Iris pigment epithelial cell (primary cell): ENCODE data around the gene PPFIA4.
A peak's percentile ranks its signal among the peaks of the same experiment; 100 is the strongest.
"Not testable (repeated sequence)": the region's sequence is repeated elsewhere in the genome, so short reads cannot be mapped to it uniquely, and the experiment has no call there.

ENCODE experiments used
- DNase-seq: peaks from one replicate; pipeline ENCODE4 v3.0.0-alpha.2; 2011; ENCODE audit warnings: low read depth

The PPFIA4 gene

GRCh38 chr1:203017061-203017460 is 9.2 kb upstream of the PPFIA4 start:
- DNase-seq: no peak

GRCh38 chr1:203017692-203018091 is 8.6 kb upstream of the PPFIA4 start:
- no peak for DNase-seq

GRCh38 chr1:203022855-203023254 is 3.4 kb upstream of the PPFIA4 start:
- not testable (repeated sequence) for DNase-seq

- DNase-seq: no peak
Measured at GRCh38 chr1:203025686-203026030, 633 bp upstream of the PPFIA4 start.

- DNase-seq: no peak
Measured at GRCh38 chr1:203026666-203027663, 674 bp downstream of the PPFIA4 start.

- no peak for DNase-seq
Measured at GRCh38 chr1:203028067-203028783, 1.9 kb downstream of the PPFIA4 start.

- DNase-seq: no peak
Measured at GRCh38 chr1:203028784-203029553, 2.7 kb downstream of the PPFIA4 start.

GRCh38 chr1:203031467-203031866 is 5.2 kb downstream of the PPFIA4 start:
- peak; percentile 21 for DNase-seq

GRCh38 chr1:203033287-203033686 is 7.0 kb downstream of the PPFIA4 start:
- no peak for DNase-seq

GRCh38 chr1:203033917-203034316 is 7.6 kb downstream of the PPFIA4 start:
- no peak for DNase-seq

- DNase-seq: no peak
Measured at GRCh38 chr1:203034422-203035110, 8.3 kb downstream of the PPFIA4 start.

- no peak for DNase-seq
Measured at GRCh38 chr1:203035111-203036000, 9.1 kb downstream of the PPFIA4 start.

- no peak for DNase-seq
Measured at GRCh38 chr1:203036135-203036534, 9.8 kb downstream of the PPFIA4 start.

- no peak for DNase-seq
Measured at GRCh38 chr1:203036537-203036936, 10.2 kb downstream of the PPFIA4 start.

GRCh38 chr1:203037509-203038190 is 11.4 kb downstream of the PPFIA4 start:
- DNase-seq: no peak

GRCh38 chr1:203038217-203038741 is 12.0 kb downstream of the PPFIA4 start:
- DNase-seq: peak; percentile 18

- peak; percentile 53 for DNase-seq
Measured at GRCh38 chr1:203038891-203039608, 12.8 kb downstream of the PPFIA4 start.

- DNase-seq: no peak
Measured at GRCh38 chr1:203039609-203040512, 13.6 kb downstream of the PPFIA4 start.
